ENCODE data around the gene GPX6. TPM values are rescaled to one million over a fixed set of nuclear protein-coding genes. Genes with fewer than 3 reads are reported as not detected.
A peak's percentile ranks its signal among the peaks of the same experiment; 100 is the strongest.
"Not testable (repeated sequence)": the region's sequence is repeated elsewhere in the genome, so short reads cannot be mapped to it uniquely, and the experiment has no call there.

GPX6 gene
- total RNA-seq, 1 donor from 2014 or later: not detected

DNA sequence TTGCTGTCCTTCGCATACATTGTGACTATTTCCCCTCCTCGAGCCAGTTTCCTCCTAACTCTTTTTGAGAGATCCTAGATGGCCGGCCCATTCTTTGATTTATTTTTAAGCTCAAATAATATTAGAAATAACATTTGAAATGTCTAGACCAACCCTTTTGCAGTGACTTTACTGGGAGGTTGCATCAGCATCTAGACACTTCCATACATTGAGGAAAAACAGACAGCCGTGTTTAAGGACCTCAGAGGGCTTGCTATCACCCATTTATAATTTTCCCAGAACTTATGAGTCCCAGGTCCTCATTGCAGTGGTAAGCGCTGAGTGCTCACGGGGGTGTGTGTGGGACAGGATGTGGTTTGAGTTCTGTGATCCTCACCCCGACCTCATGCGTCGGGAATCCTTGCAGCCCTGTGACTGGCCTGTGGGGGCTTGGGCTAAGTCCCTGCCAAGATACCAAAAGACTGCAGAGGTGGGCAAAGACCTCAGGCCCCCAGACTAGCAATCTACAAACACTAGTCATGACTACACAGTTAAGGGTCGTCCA, 10.0 kb upstream of the GPX6 start, which contains the start of gene GPX5:
GPX5 (plus strand) TSS at position 386 of the 544 bp plus-strand sequence; CDS start at position 519, 133 bp downstream.
- DNase-seq (ENCODE audit: low spot score in 2 of 2) (no peak), FAIRE-seq (no peak)

DNA sequence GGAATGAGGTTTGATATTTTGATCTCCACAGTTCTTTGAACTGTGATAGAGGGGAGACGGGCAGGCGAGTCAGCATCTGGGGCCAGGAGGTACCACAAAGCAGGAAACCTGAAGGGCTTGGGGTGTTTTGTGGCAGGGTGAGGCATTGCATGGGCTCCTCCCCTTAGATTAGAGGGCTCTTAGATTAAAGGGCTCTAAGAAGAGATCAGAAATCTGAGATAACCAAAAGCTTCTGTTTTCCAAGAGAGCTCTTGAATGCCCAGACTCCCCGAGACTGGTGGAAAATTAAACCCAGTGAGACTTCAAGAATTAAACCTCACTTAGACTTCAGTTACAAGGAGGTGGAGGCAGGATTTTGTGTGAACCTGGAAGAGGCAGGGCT, 7.6 kb upstream of the GPX6 start:
- FAIRE-seq (no peak), DNase-seq (ENCODE audit: low spot score in 2 of 2) (no peak)

DNA sequence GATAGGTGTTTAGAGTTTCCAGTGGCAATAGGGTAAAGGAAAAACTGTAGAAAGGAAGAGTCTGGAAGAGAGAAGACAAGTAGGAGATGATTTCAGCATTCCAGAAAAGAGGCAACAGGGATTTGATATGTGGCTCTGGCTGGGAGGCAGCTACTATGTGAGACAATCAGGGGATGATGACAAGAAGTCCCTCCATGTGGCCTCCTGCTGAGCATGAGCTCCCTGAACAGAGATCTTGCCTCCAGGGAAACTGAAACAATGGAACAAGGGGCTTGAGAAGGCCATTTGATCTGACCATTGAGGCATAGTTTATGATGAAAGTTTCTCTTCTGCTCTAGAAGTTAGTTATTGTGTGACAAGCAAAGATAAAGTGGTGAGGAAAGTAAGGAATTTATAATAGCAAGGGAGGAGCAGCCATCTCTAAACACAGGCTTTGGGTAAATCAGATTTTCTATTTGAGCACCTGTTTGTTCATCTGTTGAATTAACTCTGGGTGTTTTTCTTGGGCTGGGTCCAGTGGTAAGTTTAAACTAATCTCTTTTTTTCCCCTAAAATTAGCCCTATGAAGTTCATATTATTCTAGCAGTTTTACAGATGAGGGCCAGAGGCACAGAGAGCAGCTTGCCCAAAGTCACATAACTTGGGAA, 7.1 kb upstream of the GPX6 start:
- FAIRE-seq (no peak), DNase-seq (ENCODE audit: low spot score in 2 of 2) (no peak)

DNA sequence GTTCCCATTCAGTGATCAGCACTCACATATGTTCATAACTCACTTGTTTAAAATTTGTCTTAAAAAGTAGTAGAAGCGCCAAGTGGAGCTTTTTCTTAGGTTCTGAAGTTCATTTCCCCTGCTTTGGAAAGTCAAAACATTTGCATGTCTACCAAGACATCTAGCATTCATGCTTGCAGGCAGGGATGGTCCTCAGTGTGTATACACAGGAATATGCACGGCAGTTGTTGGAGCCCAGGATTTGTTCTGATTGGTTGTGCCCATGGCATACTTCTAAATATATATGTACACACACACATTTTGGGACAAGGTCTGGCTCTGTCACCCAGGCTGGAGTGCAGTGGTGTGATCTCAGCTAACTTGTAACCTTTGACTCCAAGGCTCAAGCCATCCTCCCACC, 2.4 kb upstream of the GPX6 start:
- FAIRE-seq: no peak

DNA sequence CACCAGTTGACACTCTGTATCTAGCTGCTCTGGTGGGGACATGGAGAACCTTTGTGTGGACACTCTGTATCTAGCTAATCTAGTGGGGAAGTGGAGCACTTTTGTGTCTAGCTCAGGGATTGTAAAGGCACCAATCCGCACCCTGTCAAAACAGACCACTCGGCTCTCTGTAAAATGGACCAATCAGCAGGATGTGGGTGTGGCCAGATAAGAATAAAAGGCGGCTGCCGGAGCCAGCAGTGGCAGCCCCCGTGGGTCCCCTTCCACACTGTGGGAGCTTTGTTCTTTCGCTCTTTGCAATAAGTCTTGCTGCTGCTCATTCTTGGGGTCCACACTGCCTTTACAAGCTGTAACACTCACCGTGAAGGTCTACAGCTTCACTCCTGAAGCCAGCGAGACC, 3.2 kb downstream of the GPX6 start:
- not testable (repeated sequence) for DNase-seq (ENCODE audit: low spot score in 2 of 2); FAIRE-seq

More for the DNA sequence above, 2.4 kb upstream of the GPX6 start:
- no peak for DNase-seq (ENCODE audit: low spot score in 2 of 2)

DNA sequence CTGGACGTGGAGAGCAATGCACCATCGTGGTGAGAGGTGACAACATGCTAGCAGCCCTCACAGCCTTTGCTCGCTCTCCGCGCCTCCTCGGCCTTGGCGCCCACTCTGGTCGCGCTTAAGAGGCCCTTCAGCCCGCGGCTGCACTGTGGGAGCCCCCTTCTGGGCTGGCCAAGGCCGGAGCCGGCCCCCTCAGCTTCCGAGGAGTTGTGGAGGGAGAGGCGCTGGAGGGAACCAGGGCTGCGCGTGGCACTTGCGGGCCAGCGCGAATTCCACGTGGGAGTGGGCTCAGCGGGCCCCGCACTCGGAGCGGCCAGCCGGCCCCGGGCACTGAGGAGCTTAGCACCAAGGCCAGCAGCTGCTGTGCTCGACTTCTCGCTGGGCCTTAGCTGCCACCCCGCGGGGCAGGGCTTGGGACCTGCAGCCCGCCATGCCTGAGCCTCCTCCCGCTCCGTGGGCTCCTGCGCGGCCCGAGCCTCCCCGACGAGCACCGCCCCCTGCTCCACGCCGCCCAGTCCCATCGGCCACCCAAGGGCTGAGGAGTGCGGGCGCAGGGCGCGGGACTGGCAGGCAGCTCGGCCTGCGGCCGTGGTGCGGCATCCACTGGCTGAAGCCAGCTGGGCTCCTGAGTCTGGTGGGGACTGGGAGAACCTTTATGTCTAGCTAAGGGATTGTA, 3.8 kb downstream of the GPX6 start:
- FAIRE-seq: no peak
- DNase-seq (ENCODE audit: low spot score in 2 of 2): no peak

DNA sequence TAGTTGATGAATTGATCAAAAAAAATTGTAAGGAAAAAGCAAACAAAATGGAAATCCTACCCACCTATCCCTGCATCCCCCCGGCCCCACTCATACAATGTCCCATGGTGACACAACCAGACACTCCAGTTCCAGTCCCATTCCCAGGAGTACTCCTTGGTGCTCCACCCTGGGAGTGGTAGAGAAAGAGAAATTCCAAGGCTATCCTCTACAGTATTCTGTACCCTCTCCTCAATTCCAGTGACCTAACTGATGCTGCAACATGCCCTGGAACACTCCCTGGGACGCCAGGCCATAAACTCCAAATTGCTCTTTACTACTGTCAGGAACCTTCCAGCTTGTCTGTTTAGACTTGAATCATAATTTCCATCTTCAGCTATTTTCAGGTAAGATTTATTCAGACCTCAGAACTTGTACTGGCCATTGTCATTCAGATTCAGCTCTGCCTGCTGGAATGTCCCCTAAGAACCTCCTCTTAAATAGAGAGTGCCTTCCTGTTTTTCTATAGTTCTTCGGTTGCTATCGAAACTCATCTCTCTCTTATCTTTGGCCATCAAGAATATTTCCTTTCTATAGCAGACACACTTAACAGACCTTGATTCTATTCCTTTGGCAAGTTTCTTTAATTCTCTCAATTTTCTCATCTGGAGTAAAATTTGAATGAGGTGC, 8.7 kb downstream of the GPX6 start:
- no peak for DNase-seq (ENCODE audit: low spot score in 2 of 2)
- FAIRE-seq: no peak

DNA sequence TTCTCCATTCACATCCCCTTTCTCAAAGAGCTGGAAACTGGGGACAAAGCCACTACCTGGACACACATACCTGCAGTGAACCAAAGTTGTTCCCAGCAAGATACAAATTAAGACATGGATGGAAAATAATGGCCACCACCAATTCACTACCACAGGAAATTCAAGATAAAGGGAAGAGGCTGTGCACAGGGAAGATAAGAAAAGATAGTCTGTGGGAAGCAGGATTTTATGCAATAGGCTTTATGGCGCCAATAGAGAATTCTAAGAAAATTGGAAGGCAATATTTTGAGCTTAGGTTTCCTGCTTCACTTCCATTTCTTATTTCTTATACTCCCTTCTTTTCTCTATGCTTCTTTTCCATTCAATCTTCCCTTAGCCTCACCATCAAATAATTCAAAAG, 9.9 kb downstream of the GPX6 start:
- FAIRE-seq (no peak), DNase-seq (ENCODE audit: low spot score in 2 of 2) (no peak)

DNA sequence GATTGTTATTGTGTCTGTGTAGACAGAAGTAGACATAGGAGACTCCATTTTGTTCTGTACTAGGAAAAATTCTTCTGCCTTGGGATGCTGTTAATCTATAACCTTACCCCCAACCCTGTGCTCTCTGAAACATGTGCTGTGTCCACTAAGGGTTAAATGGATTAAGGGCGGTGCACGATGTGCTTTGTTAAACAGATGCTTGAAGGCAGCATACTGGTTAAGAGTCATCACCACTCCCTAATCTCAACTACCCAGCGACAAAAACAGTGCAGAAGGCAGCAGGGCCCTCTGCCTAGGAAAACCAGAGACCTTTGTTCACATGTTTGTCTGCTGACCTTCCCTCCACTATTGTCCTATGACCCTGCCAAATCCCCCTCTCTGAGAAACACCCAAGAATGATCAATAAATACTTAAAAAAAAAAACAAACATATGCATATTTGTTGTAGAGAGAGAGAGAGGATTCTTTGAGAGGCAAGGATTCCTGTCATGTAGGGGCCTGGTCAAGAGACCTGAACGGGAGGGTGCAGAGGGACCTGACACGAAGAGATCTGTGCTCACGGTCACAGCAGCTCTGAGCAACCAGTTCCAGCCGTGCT, 12.8 kb downstream of the GPX6 start:
- not testable (repeated sequence) for DNase-seq (ENCODE audit: low spot score in 2 of 2); FAIRE-seq

DNA sequence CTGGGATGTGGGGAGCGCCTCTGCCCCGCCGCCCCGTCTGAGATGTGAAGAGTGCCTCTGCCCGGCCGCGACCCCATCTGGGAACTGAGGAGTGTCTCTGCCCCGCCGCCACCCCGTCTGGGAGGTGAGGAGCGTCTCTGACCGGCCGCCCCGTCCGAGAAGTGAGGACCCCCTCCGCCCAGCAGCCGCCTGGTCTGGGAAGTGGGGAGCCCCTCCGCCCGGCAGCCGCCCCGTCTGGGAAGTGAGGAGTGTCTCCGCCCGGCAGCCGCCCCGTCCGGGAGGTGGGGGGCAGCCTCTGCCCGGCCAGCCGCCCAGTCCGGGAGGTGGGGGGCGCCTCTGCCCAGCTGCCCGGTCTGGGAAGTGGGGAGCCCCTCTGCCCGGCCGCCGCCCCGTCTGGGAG, 13.5 kb downstream of the GPX6 start:
- DNase-seq (ENCODE audit: low spot score in 2 of 2); FAIRE-seq: not testable (repeated sequence)

DNA sequence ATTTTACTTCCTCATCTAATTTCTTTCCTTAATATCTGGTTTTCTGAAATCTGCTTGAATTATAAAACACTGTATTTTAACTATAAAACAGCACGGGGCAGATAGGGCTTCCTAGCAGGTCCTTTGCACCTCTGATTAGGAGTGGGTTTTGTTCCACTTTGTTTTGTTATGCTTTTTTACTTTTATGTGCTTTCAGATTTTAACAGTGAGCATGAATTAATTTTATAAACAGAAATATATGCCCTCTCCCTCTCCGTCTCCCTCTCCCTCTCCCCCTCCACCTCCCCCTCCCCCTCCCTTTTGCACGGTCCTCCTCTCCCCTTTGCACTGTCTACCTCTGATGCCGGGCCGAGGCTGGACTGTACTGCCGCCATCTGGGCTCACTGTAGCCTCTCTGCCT, 14.3 kb downstream of the GPX6 start:
- DNase-seq (ENCODE audit: low spot score in 2 of 2): no peak
- FAIRE-seq: no peak

DNA sequence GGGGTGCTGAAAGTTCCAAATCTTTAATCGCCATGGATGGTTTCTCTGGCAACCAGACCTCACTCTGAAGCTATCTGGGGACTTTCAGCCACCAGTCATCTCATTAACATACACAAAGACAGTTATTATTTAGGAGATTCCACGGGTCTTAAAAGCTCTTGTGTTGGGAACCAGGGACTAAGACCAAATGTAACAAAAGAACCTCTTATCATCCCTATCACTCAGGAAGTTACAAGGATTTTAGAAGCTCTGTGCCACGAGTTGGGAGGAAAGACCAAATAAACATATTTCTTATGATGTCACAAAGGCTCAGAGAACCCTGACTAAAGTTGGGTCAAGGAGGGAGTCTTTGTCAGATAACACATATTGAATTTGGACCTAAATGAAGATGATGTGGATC, 17.7 kb downstream of the GPX6 start:
- FAIRE-seq: no peak
- DNase-seq (ENCODE audit: low spot score in 2 of 2): no peak

DNA sequence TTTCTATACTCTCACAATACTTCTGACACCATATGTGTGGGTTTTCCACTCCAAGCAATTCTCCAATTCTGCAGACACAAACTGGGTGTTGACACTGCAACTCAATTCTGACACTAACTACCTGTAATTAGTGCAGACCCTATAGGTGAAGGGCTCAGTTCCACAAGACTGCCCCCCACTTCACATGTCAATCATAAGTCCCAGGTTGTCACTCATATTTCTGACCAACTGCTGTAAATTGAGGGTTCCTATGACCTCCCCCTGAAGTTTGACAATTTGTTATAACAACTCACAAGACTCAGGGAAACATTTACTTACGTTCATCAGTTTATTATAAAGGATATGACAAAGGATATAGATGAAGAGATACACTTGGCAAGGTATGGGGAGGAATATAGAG, 18.3 kb downstream of the GPX6 start:
- DNase-seq (ENCODE audit: low spot score in 2 of 2) (no peak), FAIRE-seq (no peak)

DNA sequence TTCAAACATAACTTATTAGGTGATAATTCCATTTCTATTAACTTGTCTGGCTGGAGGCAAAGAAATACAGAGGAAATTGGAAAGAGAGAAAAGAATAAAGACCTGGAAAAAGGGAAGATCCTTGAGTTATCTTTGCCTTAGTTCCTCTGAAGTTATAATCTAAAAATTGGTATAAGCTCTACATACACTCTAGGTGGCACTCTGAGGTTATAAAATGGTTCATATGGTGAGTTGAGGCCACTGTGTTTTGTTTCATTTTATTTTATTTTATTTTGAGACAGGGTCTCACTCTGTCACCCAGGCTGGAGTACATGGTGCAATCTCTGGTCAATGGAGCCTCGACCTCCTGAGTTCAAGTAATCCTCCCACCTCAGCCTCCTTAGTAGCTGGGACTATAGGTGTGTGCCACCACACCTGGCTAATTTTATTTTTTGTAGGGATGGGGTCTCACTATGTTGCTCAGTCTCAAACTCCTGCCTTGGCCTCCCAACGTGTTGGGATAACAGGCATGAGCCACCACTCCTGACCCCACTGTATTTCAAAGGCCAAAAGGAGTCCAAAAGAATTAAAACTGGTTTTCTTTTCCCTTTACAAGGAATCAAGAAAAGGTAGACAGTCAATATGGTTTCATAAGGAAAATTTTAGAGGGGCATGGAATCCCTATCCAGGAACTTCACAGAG, 19.4 kb downstream of the GPX6 start:
- no peak for DNase-seq (ENCODE audit: low spot score in 2 of 2)
- FAIRE-seq: no peak

DNA sequence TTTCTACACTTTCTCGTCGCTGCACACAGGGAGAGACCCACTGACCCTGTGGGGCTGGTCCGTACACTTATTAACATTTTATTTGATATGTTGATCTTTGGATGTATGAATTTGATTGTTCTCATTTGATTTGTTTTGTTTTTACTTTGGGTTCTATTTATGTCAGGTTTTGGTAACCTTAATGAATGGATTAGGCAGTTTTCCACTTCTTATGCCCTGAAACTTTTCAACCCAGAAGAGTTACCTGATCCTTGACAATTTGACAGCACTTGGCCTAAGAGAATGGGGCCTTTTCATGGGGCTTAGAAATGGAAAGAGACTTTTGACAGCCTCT, 23.6 kb downstream of the GPX6 start:
- DNase-seq (ENCODE audit: low spot score in 2 of 2) (no peak), FAIRE-seq (no peak)

DNA sequence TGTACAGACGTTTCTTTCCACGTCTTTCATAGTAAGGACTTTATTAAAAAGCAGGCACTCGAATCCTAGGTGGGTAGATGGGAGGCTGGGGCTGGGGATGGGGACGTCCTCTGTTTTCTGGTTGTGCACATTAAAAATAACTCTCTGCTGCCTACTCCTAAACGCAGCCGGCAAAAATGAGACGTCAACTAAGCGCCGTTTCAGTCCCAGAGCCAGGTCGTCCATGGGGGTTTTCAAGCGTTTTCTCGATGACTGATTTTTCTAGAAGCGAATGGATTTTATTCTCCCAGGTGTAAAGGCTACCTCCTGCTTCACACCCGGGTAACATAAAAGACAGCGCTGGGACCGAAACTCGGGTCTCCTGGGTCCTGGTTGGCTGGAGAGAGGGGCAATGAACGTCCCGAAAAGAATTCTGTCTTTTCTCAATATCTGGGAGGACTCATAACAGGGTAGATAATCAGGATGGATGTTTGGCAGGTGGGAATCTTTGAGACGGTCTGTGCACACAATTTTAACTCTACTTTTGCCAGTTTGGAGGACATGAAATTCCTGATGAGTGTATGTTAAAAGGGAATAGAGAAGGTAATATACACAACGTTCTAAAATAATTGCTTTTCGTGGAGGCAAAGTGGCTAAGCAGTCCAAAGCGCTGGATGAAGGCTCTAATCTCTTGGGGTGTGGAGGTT, 25.2 kb downstream of the GPX6 start:
- DNase-seq (ENCODE audit: low spot score in 2 of 2) (no peak), FAIRE-seq (no peak)

DNA sequence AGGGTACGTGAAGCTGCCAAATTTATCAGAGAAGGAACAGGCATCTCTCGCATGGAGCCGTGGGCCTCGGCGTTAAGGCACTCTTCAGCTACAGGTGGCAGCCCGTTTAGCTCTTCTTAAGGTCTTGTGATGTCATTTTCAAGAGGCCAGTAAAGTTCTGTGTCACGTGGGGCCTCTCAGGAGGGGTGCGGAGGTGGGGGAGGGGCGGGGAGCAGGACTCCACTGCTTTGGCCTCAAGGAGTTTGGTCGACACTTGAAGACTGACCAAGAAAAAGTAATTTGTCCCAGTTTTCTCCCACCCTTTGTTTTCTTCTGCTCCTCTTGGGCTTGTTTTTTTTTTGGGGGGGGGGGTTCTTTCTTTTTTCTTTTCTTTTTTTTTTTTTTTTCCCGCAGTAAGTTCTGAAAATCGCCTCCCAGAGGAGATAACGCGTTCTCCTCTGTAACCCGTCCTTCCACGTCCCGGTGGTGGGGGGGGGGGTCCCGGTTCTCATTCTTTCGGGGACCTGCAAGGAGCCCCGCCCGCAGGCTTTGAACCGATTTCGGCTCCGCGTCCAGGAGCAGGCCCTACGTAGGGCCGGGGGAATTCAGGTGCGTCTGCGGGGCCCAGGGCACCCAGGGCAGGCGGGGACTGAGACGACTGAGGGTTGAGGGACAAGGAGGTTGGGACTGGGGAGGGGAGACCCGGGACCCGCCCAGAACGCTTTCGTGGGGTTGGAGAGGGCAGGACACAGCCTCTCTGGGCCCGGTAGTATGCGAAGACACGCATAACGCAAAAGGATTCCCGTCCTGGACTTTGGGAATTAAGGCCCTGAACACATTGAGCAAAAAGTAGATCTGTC, 26.0 kb downstream of the GPX6 start:
- DNase-seq (ENCODE audit: low spot score in 2 of 2): peak in 1 of 2 donors; percentile 39
- no peak for FAIRE-seq

DNA sequence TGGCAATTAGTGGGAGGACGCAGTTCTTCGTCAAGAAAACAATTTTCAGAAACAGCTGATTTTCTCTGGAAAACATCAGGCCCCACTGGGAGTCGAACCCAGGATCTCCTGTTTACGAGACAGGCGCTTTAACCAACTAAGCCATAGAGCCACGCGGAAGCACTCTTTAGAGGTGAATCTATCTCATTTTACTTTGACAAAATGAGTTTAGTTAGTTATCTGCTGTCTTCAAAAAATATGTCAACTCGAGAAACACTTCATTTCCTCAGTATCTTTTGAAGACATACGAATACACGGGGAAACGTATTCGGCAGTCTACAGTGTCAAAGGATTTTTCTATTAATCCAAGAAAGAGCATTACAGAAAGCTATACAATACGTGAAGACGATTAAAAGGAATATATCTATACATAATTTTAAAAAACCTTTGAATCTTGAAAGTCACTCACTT, 26.7 kb downstream of the GPX6 start:
- FAIRE-seq (no peak), DNase-seq (ENCODE audit: low spot score in 2 of 2) (no peak)

All from frontal cortex (tissue), 4 donors.